ENCODE data around the gene CPXM2.

CPXM2 gene

GRCh38 chr10:123891144-123892071 is at the start of gene CPXM2:
TSS of gene CPXM2 (minus strand) at chr10:123891807. CDS start at chr10:123891659, 148 bp downstream.
- no peak for DNase-seq

DNA sequence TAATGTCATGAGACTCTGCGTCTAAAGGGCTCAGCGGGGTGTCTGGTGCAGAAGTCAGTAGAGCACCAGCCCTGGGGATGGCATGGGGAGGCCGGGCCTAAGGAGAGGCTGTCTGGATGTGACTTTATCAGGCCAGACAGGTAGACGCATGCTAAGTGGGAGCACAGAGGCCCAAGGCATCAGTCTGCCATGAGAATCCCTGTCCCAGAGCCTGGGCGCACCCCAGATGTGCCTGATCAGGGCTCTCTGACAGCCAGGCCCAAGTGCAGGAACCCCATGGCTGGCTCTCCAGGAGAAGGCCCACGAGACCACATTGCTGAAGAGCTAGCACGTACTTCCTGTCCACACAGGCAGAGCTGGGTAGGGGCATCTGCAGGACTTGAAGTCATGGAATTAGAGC is 48.0 kb upstream of the CPXM2 start:
- no peak for DNase-seq

DNA sequence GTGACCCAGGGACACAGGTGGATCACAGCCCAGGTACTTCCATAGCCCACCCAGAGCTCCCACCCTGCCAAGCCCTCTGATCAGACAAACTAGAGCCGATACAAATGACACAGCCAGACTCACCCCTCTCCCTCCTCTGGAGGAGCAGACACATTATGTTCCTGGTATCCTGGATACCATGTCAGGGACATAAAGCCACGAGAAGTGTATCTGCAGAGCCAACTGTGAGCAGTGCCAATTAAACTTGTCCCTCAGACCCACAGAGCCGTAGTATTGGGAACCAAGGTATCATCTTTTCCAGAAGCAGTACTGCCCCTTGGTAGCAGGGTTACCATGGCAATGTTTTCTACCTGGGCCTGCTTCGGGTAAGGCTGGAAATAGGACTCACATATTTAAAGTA is 47.3 kb upstream of the CPXM2 start:
- no peak for DNase-seq

DNA sequence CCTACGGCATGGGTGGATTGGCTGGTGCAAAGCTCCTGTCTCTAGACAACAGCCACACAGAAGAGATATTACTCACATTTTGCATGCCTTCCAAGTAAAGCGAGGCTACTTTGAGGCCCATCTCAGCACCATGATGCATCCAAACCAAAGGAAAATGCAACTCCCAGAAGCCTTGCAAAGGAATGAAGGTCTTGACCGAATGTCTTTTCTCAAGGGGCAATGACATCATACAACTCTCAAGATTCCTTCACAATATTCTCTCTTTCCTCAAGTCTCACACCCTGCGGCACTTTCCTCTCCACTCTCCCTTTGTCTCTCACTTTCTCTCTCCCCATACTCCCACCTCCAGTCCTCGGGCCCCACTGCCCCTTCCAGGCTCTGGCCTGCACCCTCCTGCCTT is 44.8 kb upstream of the CPXM2 start:
- DNase-seq: no peak

DNA sequence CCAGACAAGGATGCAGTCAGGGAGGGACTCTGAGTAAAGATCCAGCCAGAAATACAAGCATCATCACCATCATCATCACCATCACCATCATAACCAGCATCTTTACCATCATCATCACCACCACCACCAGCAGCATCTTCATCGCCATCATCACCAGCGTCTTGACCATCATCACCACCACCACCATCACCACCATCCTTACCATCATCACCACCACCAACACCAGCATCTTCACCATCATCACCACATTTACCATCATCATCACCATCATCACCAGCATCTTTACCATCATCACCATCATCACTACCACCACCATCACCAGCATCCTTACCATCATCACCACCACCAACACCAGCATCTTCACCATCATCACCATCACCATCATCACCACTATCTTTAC is 44.1 kb upstream of the CPXM2 start:
- DNase-seq: no peak

- no peak for DNase-seq
These were observed 43.2 kb upstream of the CPXM2 start for GRCh38 chr10:123934846-123935245.

DNA sequence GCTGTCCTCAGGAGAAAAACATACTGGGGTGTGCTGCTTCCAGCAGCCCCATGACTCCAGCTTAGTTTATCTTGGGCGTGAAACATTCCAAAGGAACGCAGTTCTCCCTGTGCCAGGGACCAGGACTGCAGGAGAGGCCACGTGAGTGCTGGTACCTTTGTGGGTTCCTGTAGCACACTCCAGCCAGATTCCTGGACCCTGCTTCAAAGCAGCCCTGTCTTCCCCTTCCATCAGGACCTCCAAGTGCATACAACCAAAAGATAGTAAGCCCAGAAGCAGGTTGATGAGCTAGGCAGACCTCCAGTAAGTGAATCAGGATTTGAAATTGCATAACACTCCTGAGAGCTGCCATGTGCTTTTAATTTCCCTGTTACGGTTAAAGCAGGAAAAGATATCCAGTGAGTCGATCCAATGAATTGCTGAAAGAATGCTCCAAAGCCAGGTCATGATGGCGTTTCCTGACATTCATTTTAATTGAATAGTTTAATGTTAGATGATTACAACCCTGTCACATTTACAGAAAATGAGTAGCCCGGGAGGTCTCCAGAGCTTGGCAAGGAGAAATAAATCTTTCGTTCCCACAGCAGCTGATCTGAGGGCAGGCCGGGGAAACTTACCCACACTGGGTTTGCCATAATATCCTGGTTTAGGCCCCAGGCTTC is 38.9 kb upstream of the CPXM2 start:
- no peak for DNase-seq

- DNase-seq: no peak
These were observed 38.2 kb upstream of the CPXM2 start for GRCh38 chr10:123929791-123930190.

- DNase-seq: no peak
These were observed 36.8 kb upstream of the CPXM2 start for GRCh38 chr10:123928427-123928826.

DNA sequence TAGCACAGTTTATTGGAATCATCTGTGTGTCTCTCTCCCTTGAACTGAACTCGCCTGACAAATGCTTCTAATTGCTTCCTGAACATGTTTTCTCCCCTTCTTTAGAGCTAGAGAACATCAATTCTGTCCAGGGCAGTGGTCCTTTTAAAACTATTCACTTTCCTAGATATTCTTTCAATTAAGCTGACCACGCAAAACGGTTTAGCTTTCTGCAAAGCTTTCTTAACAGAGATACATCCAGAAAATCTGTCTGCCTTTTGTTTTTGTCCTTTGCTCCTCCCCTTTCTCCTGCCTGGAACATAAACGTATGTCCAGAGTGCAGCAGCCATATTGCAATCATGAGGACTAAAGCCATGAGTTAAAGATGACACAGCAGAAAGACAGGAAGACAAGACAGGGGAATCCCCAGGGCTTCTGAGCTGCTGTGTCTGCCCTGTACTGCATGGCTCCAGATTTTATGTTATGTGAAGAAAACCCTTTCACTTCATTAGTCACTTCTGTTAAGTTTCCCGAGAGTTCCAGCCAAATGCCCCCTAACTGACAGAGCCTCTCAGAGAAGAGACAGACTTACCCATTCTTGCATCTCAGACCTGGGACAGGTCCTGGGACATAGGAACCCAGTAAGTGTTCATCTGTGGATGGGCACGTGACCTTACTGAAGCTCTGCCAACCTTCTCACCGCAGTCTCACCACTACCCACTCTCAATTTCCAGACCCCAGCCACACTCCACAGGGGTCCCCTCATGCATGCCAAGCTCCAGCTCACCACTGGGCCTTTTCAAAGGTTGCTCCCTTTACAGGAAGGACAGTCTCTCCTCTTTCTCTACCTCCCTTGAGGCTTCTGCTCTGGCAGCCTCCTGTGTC is 35.0 kb upstream of the CPXM2 start:
- peak; percentile 2 for DNase-seq

DNA sequence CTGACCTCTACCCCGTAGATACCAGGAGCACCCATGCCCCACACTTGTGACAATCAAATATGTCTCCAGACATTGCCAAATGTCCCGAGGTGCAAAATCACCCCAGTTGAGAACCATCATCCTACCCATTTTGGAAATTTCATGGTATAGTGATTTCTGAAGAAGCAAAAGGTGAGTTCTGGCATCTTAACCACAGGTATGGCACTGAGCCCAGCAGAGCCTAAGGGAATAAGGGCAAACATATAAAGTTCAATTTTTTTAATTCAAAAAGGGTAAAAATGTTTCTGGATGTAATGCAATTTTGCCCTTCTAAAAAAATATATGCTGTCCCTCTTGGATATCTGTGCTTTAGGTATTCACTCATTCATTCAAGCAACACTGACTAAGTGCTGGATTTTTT is 30.5 kb upstream of the CPXM2 start:
- DNase-seq: no peak

DNA sequence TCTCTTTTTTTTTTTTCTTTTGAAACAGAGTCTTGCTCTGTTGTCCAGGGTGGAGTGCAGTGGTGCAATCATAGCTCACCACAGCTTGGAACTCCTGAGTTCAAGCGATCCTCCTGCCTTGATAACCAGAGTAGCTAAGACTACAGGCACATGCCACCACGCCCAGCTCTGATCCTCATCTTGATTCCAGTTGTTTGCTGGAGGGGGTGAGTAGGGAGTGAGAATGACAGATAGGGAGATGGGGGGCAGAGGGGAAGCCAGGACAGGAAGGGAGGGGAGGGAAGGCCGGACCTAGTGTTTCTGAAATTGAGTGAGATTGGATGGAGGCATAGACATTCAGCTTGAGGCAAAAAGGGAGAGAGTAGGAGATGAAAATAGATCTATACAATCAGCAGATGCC is 25.2 kb upstream of the CPXM2 start:
- DNase-seq: no peak

GRCh38 chr10:123913688-123914268 is 22.2 kb upstream of the CPXM2 start:
- DNase-seq: no peak

GRCh38 chr10:123912871-123913270 is 21.3 kb upstream of the CPXM2 start:
- DNase-seq: no peak

- peak; percentile 61 for DNase-seq
These were observed 20.9 kb upstream of the CPXM2 start for GRCh38 chr10:123912466-123912865.

DNA sequence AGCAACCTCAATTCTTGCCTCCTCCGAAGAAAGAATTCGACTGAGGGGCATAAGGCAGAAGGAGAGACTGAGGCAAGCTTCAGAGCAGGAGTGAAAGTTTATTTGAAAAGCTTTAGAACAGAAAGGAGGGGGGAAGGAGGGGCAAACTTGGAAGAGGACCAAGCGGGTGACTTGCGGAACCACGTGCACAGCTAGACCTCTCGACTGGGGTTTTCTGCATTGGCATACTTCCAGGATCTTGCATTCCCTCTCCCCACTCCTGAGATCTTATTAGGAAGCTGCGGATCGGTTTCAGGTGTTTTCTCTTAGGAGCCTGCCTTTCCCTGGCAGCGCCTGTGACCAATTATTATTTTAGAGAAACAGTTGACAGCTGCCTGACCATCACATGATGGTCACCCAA is 20.3 kb upstream of the CPXM2 start:
- DNase-seq: peak; percentile 88

- no peak for DNase-seq
These were observed 18.3 kb upstream of the CPXM2 start for GRCh38 chr10:123909866-123910265.

- DNase-seq: no peak
These were observed 17.8 kb upstream of the CPXM2 start for GRCh38 chr10:123909426-123909825.

- peak; percentile 8 for DNase-seq
These were observed 16.8 kb upstream of the CPXM2 start for GRCh38 chr10:123908379-123908778.

- DNase-seq: peak; percentile 58
These were observed 15.5 kb upstream of the CPXM2 start for GRCh38 chr10:123906884-123907652.

GRCh38 chr10:123906296-123906695 is 14.7 kb upstream of the CPXM2 start:
- no peak for DNase-seq

GRCh38 chr10:123904834-123905409 is 13.3 kb upstream of the CPXM2 start:
- DNase-seq: peak; percentile 1

Data from NCI-H2171 treated with DMSO at 0.1 percent for 48 hours (cell line).